ENCODE data around the gene CFAP141.
"Not testable (repeated sequence)": the region's sequence is repeated elsewhere in the genome, so short reads cannot be mapped to it uniquely, and the experiment has no call there.

The CFAP141 gene

DNA sequence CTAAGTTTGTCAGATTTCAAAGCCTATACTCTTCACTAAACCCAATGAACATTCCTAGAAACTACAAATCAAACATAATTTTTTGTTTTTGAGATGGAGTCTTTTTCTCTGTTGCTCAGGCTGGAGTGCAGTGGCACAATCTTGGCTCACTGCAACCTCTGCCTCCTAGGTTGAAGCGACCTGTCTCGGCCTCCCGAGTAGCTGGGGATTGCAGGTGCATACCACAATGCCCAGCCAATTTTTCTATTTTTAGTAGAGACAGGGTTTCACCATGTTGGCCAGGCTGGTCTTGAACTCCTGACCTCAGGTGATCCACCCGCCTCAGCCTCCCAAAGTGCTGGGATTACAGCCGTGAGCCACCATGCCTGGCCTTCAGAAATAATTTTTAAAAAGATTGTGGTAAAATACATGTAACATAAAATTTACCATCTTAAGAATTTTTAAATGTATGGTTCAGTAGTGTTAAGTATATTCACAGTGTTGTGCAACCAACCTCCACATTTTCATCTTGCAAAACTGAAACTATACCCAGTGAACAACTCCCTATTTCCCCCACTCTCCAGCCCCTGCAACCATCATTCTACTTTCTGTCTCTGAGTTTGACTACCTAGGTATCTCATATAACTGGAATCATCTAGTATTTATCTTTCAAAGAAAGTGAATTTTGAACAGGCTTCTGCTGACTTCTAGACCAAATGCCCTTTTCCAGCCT lies 2.7 kb upstream of the CFAP141 start:
- no peak for DNase-seq (ENCODE audit: low read depth)

DNA sequence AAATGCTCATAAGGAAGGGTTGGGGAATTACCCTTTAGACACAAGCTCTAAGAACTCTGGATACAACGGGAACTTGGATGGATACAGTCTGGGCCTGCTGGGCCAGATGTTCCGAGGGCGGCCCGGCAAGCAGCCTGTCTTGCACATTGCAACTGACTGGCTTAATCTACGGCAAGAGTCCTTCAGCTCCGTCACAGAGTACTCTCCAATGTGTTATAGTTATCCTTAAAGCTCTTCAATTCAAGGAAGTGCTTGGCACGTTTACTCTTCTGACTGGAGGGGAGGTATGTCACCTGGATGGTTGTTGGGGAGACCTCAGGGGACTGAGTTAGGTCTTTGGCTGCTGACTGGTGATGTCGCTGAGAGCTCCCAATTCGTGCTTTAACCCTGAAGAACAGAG lies 1.1 kb upstream of the CFAP141 start:
- no peak for DNase-seq (ENCODE audit: low read depth)

DNA sequence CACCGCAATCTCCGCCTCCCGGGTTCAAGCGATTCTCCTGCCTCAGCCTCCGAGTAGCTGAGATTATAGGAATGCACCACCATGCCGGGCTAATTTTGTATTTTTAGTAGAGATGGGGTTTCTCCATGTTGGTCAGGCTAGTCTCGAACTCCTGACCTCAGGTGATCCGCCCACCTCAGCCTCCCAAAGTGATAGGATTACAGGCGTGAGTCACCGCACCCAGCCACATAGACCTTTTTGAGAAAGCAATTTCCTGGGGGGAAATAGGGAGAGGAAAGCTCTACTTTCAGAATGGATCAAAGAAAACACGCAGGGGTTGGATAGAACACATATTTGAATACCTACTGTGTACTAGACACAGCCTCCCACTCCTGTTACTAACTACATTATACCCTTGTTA lies 355 bp downstream of the CFAP141 start:
- not testable (repeated sequence) for DNase-seq (ENCODE audit: low read depth)

DNA sequence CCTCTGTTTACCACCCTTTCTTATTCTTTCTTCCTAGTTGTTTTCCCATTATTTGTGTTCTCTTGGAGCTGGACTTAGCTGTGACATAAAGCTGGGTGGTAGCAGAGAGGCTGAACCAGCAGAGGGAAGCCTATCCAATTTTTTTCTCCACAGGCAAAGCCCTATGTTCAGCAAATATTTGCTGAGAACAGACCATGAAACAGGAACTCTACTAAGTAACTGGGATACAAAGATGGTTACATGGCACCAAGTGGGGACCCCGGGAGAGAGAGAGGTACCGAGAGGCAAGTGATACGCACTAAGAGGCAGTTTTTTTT lies 6.6 kb downstream of the CFAP141 start:
- DNase-seq (ENCODE audit: low read depth): no peak

DNA sequence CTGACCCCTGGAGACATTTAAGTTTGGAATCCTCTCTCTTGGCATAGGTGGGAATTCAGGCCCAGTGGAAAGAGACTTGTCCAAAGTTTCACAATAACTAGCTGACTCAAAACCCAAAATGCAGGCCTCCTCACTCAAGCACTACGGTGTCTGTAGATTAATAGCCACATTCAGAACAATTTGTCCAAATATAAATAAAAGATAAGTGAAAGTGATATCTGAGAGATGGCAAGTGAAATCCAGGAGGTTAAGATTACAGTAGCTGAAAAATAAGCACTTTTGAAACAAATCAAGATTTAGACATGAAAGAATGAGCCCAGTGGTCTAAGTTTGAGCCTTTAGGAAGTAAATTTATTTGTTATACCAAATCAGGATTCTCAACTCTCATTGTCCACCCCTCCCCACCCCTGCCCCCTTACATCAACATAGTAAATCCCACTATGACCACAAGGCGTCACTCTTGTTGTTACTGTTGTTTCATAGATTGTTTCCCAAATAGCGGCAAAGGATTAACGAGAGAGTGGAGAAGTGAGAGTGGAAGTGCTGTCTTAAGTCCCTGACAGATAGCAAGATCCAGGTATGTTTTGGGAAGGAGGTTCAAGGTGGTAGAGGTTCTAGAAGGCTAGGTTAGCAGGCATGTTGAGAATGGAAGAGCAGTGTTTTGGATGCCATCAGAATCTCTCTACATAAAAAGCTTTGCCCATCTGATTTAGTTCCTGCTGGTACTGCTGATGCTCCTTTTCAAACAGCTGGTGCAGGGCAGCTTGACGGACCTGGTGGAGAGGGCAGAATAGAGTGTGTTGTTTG lies 7.2 kb downstream of the CFAP141 start:
- DNase-seq (ENCODE audit: low read depth): no peak

DNA sequence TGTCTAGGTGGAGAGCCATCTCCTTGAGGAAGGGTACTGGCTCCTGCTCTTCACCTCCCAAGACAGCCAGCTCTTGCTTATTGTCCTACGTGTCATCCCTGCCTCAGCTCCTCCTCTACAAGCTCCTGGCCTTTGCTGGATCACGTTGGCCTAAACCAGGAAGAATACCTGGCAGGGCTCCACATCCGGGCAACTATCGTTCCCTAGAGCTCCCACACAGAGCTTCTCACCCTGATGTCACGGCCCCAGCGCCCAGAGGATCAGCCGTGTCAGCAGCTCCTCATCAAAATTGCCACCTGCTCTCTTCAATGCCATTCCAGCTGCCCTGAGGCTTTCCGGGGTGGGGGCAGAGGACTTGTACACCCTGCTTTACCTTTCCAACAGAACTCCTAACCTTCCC lies 12.3 kb downstream of the CFAP141 start:
- no peak for DNase-seq (ENCODE audit: low read depth)

DNA sequence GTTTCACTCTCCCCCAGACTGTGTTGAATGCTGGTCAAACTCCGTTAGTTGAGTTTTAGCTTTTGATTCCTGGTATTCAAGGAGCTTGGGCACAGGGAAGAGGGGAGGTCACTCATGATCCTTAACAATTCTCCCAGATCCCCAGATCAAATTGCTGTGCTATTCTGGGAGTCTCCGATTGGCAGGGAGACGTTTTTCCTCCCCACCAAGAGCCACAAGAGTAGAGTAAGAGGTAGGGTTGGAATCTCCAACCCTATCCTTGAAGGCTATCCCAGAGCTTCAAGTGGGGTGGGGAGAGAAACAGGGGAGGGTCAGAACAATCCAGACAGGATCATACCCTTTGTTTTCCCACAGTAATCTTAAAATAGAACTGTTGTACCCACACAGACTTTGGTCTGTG lies 13.7 kb downstream of the CFAP141 start:
- DNase-seq (ENCODE audit: low read depth): no peak

DNA sequence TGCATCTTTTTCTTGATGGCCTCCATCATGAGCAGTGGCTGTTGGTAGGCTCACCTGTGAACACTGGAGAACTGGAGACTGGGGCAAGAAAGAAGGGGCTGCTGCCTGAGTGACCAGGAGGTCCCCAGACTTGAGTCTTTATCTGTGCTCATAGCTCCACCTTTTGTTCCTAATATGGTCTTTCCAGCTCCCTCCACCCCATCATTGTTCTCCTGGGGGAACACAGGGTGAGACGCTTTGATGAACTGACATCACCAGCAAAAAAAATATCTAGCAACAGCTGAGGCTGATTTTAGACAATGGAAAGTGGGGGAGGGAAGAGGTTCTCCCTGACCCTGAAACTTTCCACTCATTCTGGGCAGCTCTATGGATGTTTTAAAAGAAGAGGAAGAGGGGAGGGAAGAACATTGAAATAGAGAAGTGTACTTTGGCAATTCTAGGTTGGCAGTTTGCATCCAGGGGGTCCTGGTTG lies 14.1 kb downstream of the CFAP141 start, which contains the start of gene TPM3:
Gene TPM3, minus strand, starts transcription at position 111 of the 472 bp plus-strand sequence. Its CDS starts 82 bp downstream, at position 29.
- no peak for DNase-seq (ENCODE audit: low read depth)

DNA sequence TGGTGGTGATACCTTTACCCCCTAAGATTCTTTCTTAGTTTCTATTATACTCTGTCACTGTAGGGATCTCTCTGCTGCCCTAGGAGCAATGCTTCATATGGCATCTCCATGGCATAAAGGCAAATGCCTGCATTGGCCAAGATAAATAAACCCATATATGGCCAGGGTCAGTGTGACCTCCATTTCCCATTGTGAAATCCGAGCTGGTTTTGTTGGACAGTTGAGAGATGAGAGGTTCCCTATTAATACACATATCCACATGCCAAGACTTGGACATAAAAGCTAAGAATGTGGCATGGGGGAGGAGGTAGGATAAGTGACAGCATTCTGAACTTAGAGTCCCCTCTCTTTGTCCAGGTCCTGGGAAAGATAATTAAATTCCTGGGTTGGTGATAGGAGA lies 15.6 kb downstream of the CFAP141 start:
- no peak for DNase-seq (ENCODE audit: low read depth)

DNA sequence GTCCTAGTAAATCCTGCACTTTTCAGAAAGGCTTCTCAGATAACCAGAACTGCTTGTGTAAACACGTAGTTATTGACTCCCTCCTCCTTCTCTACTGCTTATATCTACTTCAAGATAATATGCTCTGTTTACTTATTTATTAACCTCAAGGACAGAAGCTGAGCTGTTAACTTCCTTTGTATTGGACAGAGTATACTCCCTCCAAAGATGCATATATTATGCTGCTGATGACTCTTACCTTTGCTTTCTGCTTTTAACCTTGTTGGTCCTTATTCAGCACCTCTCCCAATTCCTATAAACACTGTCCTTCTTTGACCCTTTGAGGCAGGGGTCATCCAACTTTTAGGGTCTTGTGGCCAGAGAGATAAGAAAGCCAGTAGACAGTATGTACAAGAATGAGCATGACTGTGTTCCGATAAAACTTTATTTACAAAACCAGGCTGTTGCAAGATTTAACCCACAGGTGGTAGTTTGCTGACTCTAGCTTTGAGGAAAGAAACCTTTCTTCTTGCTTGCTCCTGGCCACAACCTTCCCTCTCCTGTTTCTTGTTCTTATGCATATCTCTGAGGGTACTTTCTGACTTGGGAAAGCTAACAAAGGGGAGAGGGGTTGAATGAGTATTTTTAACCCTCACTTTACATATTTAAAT lies 19.2 kb downstream of the CFAP141 start:
- no peak for DNase-seq (ENCODE audit: low read depth)

DNA sequence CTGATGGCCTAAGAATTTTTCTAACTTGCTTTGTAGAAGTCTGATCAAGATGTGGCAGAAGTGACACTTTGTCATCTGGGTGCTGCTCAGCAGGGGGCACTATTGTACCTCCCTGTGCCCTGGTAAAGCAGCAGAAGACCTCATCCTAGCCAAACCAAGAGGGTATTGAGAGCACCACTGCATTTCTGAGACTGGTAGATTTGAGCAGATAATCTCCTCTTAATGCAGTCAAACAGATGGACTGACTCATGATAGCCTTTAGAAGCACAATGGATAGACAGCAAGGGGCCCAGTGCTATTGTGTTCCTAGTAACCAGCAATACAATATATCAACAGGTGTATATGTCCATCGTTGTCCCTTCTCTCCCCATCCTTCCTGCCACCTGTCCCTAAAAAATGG lies 20.0 kb downstream of the CFAP141 start:
- peak; percentile 25 for DNase-seq (ENCODE audit: low read depth)

DNA sequence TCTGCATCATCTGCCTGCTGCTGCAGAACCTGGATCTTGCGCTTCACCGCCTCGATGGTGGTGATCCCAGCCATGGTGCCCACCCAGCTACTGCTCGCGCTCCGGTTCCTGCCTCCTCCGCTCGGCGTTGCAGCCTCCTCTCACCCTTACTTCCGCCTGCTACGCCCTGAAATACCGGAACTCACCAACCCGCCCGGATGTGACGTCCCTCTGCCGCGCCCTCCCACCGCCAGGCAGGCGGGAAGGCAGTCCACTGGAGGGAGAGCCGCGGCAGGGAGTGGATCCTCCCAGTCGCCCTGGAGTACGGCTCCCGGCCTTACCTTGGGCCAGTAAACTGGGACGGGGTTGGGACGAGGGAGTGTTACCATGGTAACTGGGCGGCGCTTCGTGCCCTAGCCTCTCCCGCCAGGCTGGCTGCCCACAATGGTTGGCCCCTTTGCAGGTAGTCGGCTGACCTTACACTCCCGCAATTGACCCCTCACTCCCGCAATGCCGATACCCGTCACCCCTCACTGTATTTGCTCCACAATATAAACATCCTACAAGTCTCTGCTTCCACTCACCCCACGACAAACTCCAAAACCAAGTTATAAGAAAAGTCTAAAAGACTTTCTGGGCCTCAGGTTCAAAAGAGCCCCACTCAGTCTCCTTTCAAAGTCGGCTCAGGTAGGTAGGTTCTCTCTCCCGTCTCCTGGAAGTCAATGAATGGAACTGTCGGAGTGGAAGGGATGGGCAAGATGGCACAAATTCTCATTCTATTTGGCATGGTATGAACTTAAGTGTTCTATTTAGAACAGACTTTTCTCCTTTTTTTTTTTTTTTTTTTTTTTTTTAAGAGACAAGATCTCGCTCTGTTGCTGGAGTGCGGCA lies 22.9 kb downstream of the CFAP141 start:
- peak; percentile 89 for DNase-seq (ENCODE audit: low read depth)

DNA sequence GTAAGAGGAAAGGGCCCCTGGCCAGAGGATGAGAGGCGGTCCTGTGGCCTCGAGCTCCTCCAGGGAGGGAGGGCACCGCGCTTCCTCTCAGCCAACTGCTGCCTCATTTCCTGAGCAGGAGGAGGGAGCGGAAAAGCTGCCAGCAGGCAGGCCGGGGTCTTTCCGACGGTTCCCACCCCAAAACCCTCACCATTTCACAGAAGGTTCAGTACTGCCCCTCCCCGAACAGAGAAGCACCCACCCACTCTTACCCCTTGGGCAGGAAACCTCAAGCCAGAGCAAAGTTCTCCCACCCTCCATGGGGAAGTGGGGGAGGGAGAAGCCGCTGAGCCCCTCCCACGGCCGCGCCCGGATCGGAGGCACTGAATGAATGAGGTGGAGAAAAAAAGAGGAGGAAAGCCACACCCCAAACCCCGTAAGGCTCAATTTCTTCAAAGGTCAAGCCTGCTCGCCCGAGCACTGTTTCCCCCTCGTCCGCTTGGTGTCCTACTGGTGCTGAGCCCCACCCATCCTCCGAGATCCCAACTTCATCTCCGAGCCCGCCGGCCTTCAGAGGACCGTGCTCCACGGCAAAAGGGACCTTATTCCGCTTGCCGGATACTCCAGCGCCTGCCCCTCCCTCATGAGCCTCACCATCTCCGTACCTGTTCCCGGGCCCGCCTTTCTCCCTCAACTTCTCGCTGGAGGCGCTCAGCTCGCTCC lies 23.6 kb downstream of the CFAP141 start:
- DNase-seq (ENCODE audit: low read depth): peak; percentile 45

DNA sequence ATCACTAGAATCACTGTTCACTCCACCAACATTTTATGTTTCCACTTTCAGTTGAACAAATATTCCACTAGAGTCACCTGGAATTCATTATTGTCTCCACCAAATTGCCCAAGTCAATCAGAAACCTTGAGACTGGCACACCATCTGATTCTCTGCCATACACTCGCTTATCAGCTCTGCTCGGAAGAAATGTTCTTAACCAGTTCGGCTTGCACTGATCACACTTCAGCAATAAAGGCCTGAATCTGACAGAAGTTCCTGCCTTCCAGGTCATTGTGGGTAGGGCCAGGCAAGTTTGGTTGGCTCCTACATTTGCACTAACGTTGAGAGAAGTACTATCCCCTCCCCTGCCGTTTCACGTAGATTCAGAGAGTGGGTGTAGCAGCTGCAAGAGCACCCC lies 24.2 kb downstream of the CFAP141 start:
- DNase-seq (ENCODE audit: low read depth): no peak

DNA sequence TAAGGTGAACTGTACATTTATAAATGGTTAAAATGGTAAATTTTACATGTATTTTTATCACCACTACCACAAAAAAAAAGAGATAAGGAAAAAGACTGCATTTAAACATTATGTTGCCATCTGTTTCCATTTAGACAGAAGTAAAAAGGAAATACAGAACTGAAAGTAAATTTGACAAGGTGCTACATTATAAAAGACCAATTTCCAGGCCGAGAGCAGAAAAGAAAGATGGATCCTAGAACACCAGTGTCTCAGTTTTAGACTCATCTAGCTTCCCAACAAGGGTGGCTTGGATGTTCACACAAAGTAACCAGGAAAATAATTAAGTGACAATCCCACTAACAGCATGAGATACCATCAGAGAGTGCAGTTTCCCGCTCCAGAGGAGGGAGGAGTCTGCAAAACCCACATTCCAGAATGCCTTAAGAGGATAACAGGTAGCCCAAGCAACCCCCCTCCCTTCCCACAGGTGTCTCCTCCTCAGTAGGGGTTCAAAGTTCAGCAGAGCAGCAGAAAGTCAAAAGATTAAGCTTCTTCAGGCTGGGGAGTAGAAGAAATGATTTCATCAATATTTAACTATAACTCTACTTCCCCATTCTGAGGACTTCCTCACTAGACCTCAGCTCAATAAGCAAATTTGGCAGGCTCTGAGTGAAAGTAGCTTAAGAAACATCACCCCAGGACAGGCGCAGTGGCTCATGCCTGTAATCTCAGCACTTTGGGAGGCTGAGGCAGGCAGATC lies 26.0 kb downstream of the CFAP141 start:
- no peak for DNase-seq (ENCODE audit: low read depth)

DNA sequence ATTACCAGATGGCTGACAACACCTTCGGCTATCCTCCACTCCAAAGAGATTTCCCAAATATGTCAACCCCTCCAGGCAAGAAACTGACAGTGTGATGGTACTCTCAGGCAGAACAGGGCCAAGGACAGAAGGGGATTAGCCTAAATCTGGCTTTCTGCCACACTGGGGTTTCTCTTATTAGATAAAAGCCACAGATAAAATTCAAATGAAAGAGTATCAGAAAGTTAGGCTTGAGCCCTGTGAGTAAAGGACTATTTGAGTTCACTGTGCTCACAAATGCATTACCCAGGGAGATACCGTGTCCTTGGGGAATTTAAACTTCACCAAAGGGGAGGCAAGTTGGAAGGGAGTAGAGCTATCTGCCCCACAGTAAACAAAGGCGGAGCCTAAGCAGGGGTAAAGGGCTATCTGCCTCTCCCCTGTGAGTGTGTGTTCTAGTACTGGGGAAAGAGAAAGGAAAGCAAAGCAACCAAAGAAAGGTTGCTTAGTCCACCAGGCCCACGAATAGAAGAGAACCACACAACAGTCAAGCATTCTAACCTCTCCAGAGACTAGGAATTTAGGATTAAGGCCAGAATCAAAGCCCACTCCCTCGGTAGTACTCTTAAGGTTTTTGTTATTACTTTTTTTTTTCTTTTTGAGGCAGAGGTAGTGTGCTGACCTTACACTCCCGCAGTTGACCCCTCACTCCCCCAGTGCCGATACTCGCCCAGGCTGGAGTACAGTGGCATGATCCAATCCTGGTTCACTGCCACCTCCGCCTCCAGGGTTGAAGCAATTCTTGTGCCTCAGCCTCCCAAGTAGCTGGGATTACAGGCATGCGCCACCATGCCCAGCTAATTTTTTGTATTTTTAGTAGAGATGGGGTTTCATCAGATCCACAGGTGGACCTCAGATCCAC lies 27.0 kb downstream of the CFAP141 start:
- DNase-seq (ENCODE audit: low read depth): no peak

DNA sequence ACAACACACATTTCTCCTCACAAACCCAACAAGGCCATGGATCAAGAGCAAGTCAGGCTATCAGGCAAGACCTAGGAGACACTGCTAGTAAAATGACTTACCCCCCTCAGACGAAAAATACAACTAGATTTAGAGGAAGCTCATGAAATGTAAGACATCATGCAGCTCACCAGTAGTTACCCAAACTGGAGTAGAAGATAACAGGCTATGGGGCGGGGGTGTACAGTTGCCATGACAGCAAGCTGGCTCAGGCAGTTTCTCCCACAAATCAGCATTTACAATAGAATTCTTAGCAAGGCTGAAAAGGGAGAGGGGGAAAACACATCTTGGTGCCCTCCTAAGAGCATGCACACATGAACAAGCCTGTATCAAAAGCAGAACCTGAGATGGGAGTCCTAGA lies 28.1 kb downstream of the CFAP141 start:
- DNase-seq (ENCODE audit: low read depth): no peak

DNA sequence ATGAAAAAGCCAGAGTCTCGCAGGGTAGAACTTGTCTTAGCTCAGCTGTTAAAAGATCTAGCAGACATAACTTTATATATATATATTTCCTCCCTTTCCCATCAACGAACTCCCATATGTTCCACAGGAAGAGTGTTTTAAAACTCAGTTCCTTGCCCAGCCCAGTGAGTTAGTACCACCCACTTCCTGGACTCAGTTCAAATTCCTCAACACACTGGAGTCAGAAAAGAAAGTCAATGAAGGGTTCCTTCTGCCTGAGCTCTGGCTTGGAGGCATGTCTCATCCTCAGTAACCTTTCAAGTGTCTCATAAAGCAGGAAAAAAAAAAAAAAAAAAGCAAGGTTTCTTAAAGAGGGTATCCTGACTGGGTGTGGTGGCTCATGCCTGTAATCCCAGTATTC lies 29.8 kb downstream of the CFAP141 start:
- DNase-seq (ENCODE audit: low read depth): no peak

DNA sequence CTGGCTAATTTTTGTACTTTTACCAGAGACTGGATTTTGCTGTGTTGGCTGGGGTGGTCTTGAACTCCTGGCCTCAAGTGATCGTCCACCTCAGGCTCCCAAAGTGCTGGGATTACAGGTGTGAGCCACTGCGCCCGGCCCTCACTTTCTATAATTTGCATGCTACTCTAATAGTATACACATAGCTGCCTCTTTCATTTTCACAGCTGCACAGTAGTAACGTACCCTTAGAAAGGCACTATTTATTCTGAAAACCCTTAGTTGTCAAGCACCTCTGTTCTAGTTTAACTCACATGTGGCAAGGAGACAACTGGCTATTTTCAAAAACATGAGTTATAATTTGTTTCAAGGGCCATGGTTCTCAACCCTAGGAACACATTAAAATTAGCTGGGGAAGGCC lies 31.5 kb downstream of the CFAP141 start:
- no peak for DNase-seq (ENCODE audit: low read depth)

DNA sequence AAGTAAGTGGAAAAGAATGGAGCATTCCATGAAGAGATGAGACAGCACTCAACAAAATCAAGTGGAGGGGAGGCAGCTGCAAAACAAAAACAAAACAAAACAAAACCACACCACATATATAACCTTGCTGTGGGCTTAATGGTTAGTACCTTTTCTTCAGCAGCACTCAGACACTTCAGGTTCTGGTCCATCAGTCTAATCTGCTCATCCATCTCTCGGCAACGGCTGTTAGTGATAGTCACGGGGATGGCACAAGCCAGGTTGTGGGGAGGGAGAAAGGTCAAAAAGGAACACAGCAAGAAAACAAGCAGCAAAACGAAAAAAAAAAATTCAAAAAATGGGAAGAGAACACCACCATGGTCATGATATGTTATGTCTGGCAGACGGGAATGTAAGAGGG lies 34.3 kb downstream of the CFAP141 start:
- DNase-seq (ENCODE audit: low read depth): no peak
